Measurements from ENCODE around the gene OTOGL.
"Not testable (repeated sequence)": the region's sequence is repeated elsewhere in the genome, so short reads cannot be mapped to it uniquely, and the experiment has no call there.

OTOGL gene

GRCh38 chr12:80282761-80283160, 183.4 kb downstream of the OTOGL start:
- DNase-seq (ENCODE audit: low read depth) = no peak

GRCh38 chr12:80291108-80291754, 191.9 kb downstream of the OTOGL start:
- DNase-seq (ENCODE audit: low read depth) = no peak

GRCh38 chr12:80293347-80293746, 194.0 kb downstream of the OTOGL start:
- DNase-seq (ENCODE audit: low read depth) = no peak

GRCh38 chr12:80293759-80294158, 194.4 kb downstream of the OTOGL start:
- DNase-seq (ENCODE audit: low read depth) = no peak

GRCh38 chr12:80299219-80299618, 199.9 kb downstream of the OTOGL start:
- no peak for DNase-seq (ENCODE audit: low read depth)

GRCh38 chr12:80299976-80300375, 200.6 kb downstream of the OTOGL start:
- DNase-seq (ENCODE audit: low read depth) = no peak

GRCh38 chr12:80307436-80307835, 208.1 kb downstream of the OTOGL start:
- DNase-seq (ENCODE audit: low read depth) = not testable (repeated sequence)

GRCh38 chr12:80313209-80313608, 213.9 kb downstream of the OTOGL start:
- DNase-seq (ENCODE audit: low read depth) = no peak

GRCh38 chr12:80314741-80315140, 215.4 kb downstream of the OTOGL start:
- no peak for DNase-seq (ENCODE audit: low read depth)

GRCh38 chr12:80316222-80316621, 216.9 kb downstream of the OTOGL start:
- no peak for DNase-seq (ENCODE audit: low read depth)

GRCh38 chr12:80317307-80317706, 218.0 kb downstream of the OTOGL start:
- DNase-seq (ENCODE audit: low read depth) = no peak

- DNase-seq (ENCODE audit: low read depth) = no peak
Observed at GRCh38 chr12:80317899-80318298, 218.6 kb downstream of the OTOGL start.

GRCh38 chr12:80320121-80320678, 220.9 kb downstream of the OTOGL start:
- DNase-seq (ENCODE audit: low read depth) = no peak

GRCh38 chr12:80321653-80322052, 222.3 kb downstream of the OTOGL start:
- no peak for DNase-seq (ENCODE audit: low read depth)

GRCh38 chr12:80325167-80325959, 226.0 kb downstream of the OTOGL start:
- DNase-seq (ENCODE audit: low read depth) = no peak

- no peak for DNase-seq (ENCODE audit: low read depth)
Observed at GRCh38 chr12:80332827-80333226, 233.5 kb downstream of the OTOGL start.

GRCh38 chr12:80352474-80352873, 253.1 kb downstream of the OTOGL start:
- no peak for DNase-seq (ENCODE audit: low read depth)

- DNase-seq (ENCODE audit: low read depth) = no peak
Observed at GRCh38 chr12:80353254-80353653, 253.9 kb downstream of the OTOGL start.

- DNase-seq (ENCODE audit: low read depth) = no peak
Observed at GRCh38 chr12:80356097-80356496, 256.8 kb downstream of the OTOGL start.

GRCh38 chr12:80359703-80360102, 260.4 kb downstream of the OTOGL start:
- DNase-seq (ENCODE audit: low read depth) = no peak

GRCh38 chr12:80364056-80364455, 264.7 kb downstream of the OTOGL start:
- DNase-seq (ENCODE audit: low read depth) = no peak

- no peak for DNase-seq (ENCODE audit: low read depth)
Observed at GRCh38 chr12:80373666-80374065, 274.3 kb downstream of the OTOGL start.

- DNase-seq (ENCODE audit: low read depth) = no peak
Observed at GRCh38 chr12:80374615-80375014, 275.3 kb downstream of the OTOGL start.
